ENCODE measurements around the gene SLC7A6OS. TPM values are rescaled to one million over a fixed set of nuclear protein-coding genes. Genes with fewer than 3 reads are reported as not detected.

Gene SLC7A6OS
- total RNA-seq, 4 donors from 2014 or later, result 13.4 to 19.5 (median 14.2) TPM

DNA sequence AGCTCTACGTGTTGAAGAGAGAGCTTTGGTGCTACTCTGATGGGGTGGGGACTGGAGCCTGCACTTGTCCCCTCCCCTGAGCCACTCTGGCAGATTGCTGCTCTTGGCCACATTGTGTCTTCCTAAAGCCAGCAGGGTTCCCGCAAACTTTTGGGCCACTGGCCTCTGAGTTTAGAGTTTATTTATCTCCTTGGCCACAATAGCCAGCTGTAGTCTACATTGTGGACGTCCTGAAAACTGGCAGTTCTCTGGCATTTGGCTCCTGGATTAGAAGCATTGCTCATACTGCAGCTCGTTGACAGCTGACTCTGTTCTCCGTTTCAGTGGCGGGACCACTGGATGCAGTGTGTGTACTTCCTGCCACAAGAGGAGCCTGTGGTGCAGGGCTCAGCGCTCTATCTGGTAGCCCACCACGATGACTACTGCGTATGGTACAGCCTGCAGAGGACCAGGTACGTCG lies 34.6 kb upstream of the SLC7A6OS start:
- DNase-seq (ENCODE audit: low spot score in 2 of 2), result no peak
- no peaks in the 10 kb centered on the region for H3K9me3 ChIP-seq
- no peaks in the 10 kb centered on the region for H3K27me3 ChIP-seq
- peaks cover 0 to 4% (median 0%) of the 10 kb centered on the region in 4 donors for H3K4me1 ChIP-seq
- TF ChIP-seq, protein P1, sequence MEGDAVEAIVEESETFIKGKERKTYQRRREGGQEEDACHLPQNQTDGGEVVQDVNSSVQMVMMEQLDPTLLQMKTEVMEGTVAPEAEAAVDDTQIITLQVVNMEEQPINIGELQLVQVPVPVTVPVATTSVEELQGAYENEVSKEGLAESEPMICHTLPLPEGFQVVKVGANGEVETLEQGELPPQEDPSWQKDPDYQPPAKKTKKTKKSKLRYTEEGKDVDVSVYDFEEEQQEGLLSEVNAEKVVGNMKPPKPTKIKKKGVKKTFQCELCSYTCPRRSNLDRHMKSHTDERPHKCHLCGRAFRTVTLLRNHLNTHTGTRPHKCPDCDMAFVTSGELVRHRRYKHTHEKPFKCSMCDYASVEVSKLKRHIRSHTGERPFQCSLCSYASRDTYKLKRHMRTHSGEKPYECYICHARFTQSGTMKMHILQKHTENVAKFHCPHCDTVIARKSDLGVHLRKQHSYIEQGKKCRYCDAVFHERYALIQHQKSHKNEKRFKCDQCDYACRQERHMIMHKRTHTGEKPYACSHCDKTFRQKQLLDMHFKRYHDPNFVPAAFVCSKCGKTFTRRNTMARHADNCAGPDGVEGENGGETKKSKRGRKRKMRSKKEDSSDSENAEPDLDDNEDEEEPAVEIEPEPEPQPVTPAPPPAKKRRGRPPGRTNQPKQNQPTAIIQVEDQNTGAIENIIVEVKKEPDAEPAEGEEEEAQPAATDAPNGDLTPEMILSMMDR (IDR thresholded peaks at IDR 0.05), result no peak
- H3K4me3 ChIP-seq, result no peak overlapping the region
- 77 to 80% methylated on average over 11 of the region's 11 CpGs for WGBS, 2 donors
- peaks cover 0 to 94% (median 8%) of the 10 kb centered on the region in 3 donors for H3K36me3 ChIP-seq
- H3K27ac ChIP-seq, result no peak overlapping the region

DNA sequence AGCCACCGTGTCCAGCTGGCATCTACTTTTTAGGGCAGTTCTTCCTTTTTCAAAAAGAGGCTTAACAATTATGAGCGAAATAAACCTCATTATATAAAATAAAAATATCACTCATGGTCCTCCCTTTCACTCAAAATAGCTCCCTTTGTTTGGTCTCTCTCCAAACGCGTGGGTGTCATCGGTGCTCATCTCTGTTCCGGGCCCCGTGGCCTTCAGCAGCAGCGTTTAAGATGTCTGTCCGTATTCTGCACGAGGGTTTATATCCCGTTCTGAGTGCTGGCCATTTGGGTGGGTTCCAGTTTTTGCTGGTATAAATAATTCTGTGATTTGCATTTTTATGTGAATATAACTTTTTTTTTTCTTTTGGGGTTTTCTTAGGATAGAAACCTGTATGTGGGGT lies 33.5 kb upstream of the SLC7A6OS start:
- no peak overlapping the region for H3K27ac ChIP-seq
- no peaks in the 10 kb centered on the region for H3K27me3 ChIP-seq
- peaks cover 0 to 4% (median 0%) of the 10 kb centered on the region in 4 donors for H3K4me1 ChIP-seq
- TF ChIP-seq POLR2A (IDR thresholded peaks at IDR 0.05) (no peak), EP300 (IDR thresholded peaks at IDR 0.05) (no peak)
- TF ChIP-seq, protein P1 (IDR thresholded peaks at IDR 0.05), result no peak
- WGBS, 2 donors, result 48 to 64% methylated on average over 11 of the region's 11 CpGs
- H3K9me3 ChIP-seq, result no peaks in the 10 kb centered on the region
- DNase-seq (ENCODE audit: low spot score in 2 of 2), result no peak
- peaks cover 0 to 94% (median 15%) of the 10 kb centered on the region in 3 donors for H3K36me3 ChIP-seq
- H3K4me3 ChIP-seq, result no peak overlapping the region

DNA sequence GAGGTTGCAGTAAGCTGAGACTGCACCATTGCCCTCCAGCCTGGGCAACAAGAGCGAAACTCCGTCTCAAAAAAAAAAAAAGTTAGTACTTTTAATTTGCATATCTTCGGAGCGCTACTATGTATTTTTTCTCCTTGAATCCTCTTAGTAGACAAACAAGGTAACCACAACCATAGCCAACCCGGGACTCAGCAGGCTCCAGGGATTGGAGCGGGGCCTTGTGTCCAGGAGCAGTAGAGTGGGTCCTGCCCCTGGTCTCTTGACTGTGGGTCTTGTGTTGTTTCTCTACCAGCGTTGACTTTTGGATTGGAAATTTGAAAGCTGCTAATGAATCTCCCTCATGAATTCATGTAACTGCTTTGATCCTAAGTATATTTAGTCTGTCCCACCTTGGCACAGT lies 32.4 kb upstream of the SLC7A6OS start:
- peaks cover 0 to 4% (median 0%) of the 10 kb centered on the region in 4 donors for H3K4me1 ChIP-seq
- H3K27ac ChIP-seq, result no peak overlapping the region
- no peak for DNase-seq (ENCODE audit: low spot score in 2 of 2)
- no peak overlapping the region for H3K4me3 ChIP-seq
- no peaks in the 10 kb centered on the region for H3K9me3 ChIP-seq
- H3K36me3 ChIP-seq, result peaks cover 0 to 94% (median 19%) of the 10 kb centered on the region in 3 donors
- H3K27me3 ChIP-seq, result no peaks in the 10 kb centered on the region
- WGBS, 2 donors, result 91 to 93% methylated on average over 7 of the region's 7 CpGs
- TF ChIP-seq POLR2A (IDR thresholded peaks at IDR 0.05), result no peak
- TF ChIP-seq EP300 (IDR thresholded peaks at IDR 0.05), result no peak
- TF ChIP-seq, protein P1 (IDR thresholded peaks at IDR 0.05), result no peak

DNA sequence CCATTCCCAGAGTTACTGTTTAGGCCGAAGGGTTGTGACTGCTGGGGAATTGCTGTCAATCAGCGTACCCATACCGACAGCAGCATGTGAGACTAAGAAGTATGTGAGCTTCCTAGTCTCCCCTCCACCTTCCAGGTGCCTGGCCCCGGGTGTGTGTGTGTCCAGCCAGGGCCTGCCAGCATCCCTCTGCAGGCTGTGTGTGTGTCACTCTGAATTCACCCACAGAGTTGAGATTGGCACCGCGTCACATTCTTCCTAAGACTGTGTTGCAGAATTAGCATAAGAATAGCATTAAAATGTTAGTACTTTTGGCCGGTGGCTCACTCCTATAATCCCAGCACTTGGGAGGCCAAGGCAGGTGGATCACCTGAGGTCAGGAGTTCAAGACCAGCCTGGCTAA lies 31.9 kb upstream of the SLC7A6OS start:
- Histone ChIP-seq H3K9me3 (no peaks in the 10 kb centered on the region), H3K27me3 (no peaks in the 10 kb centered on the region), H3K4me1 (peaks cover 0 to 4% (median 0%) of the 10 kb centered on the region in 4 donors), H3K36me3 (peaks cover 0 to 94% (median 19%) of the 10 kb centered on the region in 3 donors), H3K27ac (no peak overlapping the region), H3K4me3 (no peak overlapping the region)
- TF ChIP-seq POLR2A (IDR thresholded peaks at IDR 0.05) (no peak), EP300 (IDR thresholded peaks at IDR 0.05) (no peak)
- TF ChIP-seq, protein P1 (IDR thresholded peaks at IDR 0.05), result no peak
- WGBS, 2 donors, result 80 to 94% methylated on average over 5 to 6 of the region's 7 CpGs
- no peak for DNase-seq (ENCODE audit: low spot score in 2 of 2)

DNA sequence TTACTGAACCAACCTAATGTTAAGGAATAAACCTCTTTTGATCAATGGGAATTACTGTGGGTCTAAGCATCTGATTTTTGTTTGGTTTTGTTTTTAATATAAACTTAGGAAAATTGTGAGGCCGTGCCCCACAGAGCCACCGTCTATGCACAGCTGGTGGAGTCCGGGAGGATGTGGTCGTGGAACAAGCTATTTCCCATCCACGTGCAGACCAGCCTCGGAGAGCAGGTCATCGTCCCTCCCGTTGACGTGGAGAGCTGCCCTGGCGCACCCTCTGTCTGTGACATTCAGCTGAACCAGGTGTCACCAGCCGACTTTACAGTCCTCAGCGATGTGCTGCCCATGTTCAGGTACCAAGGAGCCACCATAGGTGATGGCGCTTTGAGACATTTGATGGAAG lies 28.5 kb upstream of the SLC7A6OS start:
- H3K4me1 ChIP-seq, result peaks cover 0 to 8% (median 0%) of the 10 kb centered on the region in 4 donors
- no peaks in the 10 kb centered on the region for H3K27me3 ChIP-seq
- TF ChIP-seq EP300 (IDR thresholded peaks at IDR 0.05) (no peak), POLR2A (IDR thresholded peaks at IDR 0.05) (no peak)
- TF ChIP-seq, protein P1 (IDR thresholded peaks at IDR 0.05), result no peak
- no peaks in the 10 kb centered on the region for H3K9me3 ChIP-seq
- no peak overlapping the region for H3K27ac ChIP-seq
- DNase-seq (ENCODE audit: low spot score in 2 of 2), result no peak
- peaks cover 0 to 93% (median 11%) of the 10 kb centered on the region in 3 donors for H3K36me3 ChIP-seq
- 92 to 96% methylated on average over 13 of the region's 13 CpGs for WGBS, 2 donors
- no peak overlapping the region for H3K4me3 ChIP-seq

Data from tibial nerve (tissue), 4 donors.